ENCODE results near the gene PTGES3L. TPM values are rescaled to one million over a fixed set of nuclear protein-coding genes. Genes with fewer than 3 reads are reported as not detected.
A peak's percentile ranks its signal among the peaks of the same experiment; 100 is the strongest.

The PTGES3L gene
- total and polyA plus RNA-seq, 2 of the 13 experiments (the other 11 are each of a cell fraction or from before 2014, with no cell fraction given), result 1.2 to 2.9 TPM

DNA sequence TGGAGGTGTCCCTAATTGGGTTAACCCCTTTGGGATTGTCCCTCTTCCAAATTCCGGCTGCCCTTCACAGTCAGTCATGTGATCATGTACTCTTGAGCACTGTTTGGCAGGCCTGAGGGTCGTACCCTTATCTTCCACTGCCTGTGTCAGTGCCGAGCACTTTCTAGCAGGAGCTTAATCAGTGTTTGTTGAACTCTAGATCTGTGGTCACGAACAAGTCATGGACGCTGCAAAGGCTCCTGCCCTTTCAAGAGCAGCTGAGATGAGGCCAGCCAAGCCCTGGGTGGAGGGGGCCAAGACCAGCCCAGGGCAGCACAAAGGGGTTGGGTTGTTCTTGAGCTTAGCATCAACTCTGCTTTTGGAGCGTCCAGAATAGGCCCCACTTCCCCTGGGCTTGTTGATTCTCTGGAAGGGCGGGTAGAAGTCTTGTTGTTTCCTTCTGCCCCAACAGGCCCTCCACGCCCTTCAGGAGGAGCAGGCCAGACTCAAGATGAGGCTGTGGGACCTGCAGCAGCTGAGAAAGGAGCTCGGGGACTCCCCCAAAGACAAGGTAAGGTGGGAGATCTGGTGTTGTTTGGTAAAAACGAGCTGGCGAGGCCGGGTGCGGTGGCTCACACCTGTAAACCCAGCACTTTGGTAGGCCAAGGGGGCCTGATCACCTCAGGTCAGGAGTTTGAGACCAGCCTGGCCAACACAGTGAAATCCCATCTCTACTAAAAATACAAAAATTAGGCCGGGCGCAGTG, 32.0 kb upstream of the PTGES3L start (continued):
- TF ChIP-seq, protein P1, sequence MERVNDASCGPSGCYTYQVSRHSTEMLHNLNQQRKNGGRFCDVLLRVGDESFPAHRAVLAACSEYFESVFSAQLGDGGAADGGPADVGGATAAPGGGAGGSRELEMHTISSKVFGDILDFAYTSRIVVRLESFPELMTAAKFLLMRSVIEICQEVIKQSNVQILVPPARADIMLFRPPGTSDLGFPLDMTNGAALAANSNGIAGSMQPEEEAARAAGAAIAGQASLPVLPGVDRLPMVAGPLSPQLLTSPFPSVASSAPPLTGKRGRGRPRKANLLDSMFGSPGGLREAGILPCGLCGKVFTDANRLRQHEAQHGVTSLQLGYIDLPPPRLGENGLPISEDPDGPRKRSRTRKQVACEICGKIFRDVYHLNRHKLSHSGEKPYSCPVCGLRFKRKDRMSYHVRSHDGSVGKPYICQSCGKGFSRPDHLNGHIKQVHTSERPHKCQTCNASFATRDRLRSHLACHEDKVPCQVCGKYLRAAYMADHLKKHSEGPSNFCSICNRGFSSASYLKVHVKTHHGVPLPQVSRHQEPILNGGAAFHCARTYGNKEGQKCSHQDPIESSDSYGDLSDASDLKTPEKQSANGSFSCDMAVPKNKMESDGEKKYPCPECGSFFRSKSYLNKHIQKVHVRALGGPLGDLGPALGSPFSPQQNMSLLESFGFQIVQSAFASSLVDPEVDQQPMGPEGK (CRISPR knock-in tag; IDR thresholded peaks at IDR 0.05), result peak; percentile 52
- TF ChIP-seq ZNF75D (CRISPR knock-in tag; IDR thresholded peaks at IDR 0.05; ENCODE audit: borderline replicate concordance), result no peak
- no peak for TF ChIP-seq SMC3 (IDR thresholded peaks at IDR 0.05; ENCODE audit: low read length)
- TF ChIP-seq RCOR2 (CRISPR knock-in tag; IDR thresholded peaks at IDR 0.05), result no peak
- TF ChIP-seq ELF1 (CRISPR knock-in tag; IDR thresholded peaks at IDR 0.05), result no peak
- no peak for TF ChIP-seq ZNF724P (CRISPR knock-in tag; IDR thresholded peaks at IDR 0.05; ENCODE audit: borderline replicate concordance)
- TF ChIP-seq ATF7-NPFF (CRISPR knock-in tag; IDR thresholded peaks at IDR 0.05; ENCODE audit: low read depth), result 0 out of 2 replicates have a peak, but pooled peaks have one; percentile 42
- TF ChIP-seq, protein P2, sequence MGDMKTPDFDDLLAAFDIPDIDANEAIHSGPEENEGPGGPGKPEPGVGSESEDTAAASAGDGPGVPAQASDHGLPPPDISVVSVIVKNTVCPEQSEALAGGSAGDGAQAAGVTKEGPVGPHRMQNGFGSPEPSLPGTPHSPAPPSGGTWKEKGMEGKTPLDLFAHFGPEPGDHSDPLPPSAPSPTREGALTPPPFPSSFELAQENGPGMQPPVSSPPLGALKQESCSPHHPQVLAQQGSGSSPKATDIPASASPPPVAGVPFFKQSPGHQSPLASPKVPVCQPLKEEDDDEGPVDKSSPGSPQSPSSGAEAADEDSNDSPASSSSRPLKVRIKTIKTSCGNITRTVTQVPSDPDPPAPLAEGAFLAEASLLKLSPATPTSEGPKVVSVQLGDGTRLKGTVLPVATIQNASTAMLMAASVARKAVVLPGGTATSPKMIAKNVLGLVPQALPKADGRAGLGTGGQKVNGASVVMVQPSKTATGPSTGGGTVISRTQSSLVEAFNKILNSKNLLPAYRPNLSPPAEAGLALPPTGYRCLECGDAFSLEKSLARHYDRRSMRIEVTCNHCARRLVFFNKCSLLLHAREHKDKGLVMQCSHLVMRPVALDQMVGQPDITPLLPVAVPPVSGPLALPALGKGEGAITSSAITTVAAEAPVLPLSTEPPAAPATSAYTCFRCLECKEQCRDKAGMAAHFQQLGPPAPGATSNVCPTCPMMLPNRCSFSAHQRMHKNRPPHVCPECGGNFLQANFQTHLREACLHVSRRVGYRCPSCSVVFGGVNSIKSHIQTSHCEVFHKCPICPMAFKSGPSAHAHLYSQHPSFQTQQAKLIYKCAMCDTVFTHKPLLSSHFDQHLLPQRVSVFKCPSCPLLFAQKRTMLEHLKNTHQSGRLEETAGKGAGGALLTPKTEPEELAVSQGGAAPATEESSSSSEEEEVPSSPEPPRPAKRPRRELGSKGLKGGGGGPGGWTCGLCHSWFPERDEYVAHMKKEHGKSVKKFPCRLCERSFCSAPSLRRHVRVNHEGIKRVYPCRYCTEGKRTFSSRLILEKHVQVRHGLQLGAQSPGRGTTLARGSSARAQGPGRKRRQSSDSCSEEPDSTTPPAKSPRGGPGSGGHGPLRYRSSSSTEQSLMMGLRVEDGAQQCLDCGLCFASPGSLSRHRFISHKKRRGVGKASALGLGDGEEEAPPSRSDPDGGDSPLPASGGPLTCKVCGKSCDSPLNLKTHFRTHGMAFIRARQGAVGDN (CRISPR knock-in tag; IDR thresholded peaks at IDR 0.05), result peak; percentile 46; the same call in 1 of the 2 replicates
- TF ChIP-seq, protein P3, sequence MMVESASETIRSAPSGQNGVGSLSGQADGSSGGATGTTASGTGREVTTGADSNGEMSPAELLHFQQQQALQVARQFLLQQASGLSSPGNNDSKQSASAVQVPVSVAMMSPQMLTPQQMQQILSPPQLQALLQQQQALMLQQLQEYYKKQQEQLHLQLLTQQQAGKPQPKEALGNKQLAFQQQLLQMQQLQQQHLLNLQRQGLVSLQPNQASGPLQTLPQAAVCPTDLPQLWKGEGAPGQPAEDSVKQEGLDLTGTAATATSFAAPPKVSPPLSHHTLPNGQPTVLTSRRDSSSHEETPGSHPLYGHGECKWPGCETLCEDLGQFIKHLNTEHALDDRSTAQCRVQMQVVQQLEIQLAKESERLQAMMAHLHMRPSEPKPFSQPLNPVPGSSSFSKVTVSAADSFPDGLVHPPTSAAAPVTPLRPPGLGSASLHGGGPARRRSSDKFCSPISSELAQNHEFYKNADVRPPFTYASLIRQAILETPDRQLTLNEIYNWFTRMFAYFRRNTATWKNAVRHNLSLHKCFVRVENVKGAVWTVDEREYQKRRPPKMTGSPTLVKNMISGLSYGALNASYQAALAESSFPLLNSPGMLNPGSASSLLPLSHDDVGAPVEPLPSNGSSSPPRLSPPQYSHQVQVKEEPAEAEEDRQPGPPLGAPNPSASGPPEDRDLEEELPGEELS (CRISPR knock-in tag; IDR thresholded peaks at IDR 0.05), result 0 out of 2 replicates have a peak, but pooled peaks have one; percentile 20
- TF ChIP-seq ISX (CRISPR knock-in tag; conservative IDR thresholded peaks at IDR 0.05), result no peak
- TF ChIP-seq, protein P4, sequence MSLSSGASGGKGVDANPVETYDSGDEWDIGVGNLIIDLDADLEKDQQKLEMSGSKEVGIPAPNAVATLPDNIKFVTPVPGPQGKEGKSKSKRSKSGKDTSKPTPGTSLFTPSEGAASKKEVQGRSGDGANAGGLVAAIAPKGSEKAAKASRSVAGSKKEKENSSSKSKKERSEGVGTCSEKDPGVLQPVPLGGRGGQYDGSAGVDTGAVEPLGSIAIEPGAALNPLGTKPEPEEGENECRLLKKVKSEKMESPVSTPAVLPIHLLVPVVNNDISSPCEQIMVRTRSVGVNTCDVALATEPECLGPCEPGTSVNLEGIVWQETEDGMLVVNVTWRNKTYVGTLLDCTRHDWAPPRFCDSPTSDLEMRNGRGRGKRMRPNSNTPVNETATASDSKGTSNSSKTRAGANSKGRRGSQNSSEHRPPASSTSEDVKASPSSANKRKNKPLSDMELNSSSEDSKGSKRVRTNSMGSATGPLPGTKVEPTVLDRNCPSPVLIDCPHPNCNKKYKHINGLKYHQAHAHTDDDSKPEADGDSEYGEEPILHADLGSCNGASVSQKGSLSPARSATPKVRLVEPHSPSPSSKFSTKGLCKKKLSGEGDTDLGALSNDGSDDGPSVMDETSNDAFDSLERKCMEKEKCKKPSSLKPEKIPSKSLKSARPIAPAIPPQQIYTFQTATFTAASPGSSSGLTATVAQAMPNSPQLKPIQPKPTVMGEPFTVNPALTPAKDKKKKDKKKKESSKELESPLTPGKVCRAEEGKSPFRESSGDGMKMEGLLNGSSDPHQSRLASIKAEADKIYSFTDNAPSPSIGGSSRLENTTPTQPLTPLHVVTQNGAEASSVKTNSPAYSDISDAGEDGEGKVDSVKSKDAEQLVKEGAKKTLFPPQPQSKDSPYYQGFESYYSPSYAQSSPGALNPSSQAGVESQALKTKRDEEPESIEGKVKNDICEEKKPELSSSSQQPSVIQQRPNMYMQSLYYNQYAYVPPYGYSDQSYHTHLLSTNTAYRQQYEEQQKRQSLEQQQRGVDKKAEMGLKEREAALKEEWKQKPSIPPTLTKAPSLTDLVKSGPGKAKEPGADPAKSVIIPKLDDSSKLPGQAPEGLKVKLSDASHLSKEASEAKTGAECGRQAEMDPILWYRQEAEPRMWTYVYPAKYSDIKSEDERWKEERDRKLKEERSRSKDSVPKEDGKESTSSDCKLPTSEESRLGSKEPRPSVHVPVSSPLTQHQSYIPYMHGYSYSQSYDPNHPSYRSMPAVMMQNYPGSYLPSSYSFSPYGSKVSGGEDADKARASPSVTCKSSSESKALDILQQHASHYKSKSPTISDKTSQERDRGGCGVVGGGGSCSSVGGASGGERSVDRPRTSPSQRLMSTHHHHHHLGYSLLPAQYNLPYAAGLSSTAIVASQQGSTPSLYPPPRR (CRISPR knock-in tag; IDR thresholded peaks at IDR 0.05; ENCODE audit: borderline replicate concordance), result 0 out of 2 replicates have a peak, but pooled peaks have one; percentile 19
- TF ChIP-seq NONO (IDR thresholded peaks at IDR 0.05), result no peak
- 0 out of 2 replicates have a peak, but pooled peaks have one; percentile 28 for TF ChIP-seq NONO (CRISPR knock-in tag; conservative IDR thresholded peaks at IDR 0.05)
- no peak for TF ChIP-seq STAT5B (CRISPR knock-in tag; IDR thresholded peaks at IDR 0.05)
- peak; percentile 77; the same call in 1 of the 2 replicates for TF ChIP-seq NRL (CRISPR knock-in tag; IDR thresholded peaks at IDR 0.05; ENCODE audit: borderline replicate concordance)

All from HepG2 (cell line).